ENCODE data around the gene PLPP7.
"Not testable (repeated sequence)": the region's sequence is repeated elsewhere in the genome, so short reads cannot be mapped to it uniquely, and the experiment has no call there.

The PLPP7 gene

DNA sequence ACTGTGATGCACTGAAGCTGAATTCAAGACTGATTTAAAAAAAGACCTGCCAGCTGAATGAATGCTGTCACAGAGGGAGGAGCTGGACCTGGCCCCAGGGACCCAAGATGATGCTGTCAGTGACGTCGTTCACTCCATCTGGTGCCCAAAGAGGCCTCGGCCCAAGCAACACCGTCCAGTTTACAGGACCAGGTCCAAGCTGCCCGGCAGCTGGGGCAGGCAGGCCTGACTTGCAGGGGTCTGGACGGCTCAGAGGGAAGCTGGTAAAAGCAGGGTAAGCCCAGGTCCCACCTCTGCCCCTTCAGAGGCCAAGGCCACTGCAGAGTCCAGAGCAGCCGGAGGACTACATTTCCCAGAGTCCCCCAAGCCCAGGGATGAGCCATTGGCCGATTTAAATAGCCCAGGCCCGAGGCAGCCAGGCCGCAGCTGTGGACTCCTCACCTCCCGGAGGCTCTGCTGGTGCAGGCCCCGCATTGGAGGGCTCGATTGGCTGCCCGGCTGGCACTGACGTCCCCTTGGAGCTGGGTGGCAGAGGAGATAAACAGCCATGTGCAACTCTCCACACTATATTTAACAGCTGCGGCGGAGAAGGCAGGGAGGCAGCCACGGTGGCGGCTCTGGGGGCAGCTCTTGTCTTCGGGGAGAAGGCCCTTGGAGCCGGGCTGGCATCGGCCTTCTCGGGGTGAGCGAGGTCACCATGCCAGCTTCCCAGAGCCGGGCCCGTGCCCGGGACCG is at the start of gene PLPP7:
TSS of gene PLPP7 (plus strand) at position 423 of the 735 bp plus-strand sequence. CDS start at position 698, 275 bp downstream.
- DNase-seq: no peak

DNA sequence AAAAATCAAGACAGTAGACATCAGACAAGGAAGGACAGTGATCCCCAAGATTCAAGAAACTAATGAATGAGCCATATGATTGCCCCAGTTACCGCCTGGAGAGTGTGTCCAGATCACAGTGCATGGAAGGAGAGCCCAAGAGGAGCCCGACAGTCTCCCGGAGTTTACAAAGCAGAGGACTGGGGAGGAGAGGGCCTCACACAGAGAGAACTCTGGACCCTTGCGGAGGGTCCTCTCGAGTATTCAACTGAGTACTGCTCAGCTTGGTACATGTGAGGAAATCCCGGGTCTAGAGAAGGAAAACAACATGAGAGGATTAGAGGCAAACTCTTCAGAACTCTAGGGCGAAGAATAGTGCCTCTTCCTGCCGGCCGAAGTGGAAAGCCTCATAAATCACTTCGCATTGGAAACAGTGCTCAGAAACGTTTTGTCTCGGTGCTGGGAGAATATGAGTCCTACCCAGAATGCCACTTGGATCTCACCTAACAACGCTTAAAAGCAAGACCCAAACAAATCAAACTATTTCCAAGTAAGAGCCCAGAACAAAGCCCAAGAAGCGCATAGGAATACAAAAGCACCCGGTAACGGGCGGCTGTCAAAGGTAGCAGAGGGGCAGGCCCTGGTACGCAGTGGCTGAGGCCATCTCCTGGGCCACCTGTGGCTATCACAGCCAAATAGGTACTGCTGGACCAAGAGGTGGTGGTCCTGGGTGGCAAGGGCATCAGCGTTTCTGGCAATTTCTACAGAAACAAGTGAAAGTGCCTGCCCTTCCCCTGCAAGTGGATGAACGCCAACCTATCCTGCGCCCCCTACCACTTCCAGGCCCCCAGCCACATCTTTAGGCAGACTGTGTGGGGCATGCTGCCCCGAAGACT is 49.2 kb upstream of the PLPP7 start:
- DNase-seq: no peak

DNA sequence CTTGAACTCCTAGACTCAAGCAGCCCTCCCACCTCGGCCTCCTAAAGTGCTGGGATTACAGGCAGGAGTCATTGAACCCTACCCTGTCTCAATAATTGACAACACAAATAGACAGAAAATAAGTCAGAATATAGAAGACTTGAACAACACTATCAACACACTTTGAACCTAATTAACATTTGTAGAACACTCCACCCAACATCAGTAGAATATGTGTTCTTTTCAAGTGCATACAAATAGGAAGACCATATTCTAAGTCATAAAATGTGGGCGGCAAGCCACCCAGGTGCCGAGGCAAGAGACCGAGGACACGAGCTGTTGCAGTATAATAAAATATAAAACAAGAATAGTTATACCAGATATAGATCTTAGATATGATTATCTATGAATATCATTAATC is 45.2 kb upstream of the PLPP7 start:
- not testable (repeated sequence) for DNase-seq

DNA sequence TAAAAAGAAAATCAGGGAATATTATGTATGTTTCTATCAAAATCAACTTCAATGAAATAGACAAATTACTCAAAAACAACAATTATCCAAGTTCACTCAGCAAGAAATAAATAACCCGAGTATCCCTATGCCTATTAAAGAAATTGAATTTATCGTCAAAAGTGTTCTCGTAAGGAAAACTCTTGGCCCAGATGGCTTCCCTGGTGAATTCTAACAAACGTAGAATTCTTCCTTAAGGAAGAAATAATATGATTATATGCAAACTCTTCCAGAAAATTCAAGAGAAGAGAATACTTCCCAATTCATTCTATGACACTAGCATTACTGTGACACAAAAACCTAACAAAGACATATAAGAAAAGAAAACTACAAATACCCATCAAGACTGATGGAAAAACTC is 42.9 kb upstream of the PLPP7 start:
- DNase-seq: no peak

DNA sequence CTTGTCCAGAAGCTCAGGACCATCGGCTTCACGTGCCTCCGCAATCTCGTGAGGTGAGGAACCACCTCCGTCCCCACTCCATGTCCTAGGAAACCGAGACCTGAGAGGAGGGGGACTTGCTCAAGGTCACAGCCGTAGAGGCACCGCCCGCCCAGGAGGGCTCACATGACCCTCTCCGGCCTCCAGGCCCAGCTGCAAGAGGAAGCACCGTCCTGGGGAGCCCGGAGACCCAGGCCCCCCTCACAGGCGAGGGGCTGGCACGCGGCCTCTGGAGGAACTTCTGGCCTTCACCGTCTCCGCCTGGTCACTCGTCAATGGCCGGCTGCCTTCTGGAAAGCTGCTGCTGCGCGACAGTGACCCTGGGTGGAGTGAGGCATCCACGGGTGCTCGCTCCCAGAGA is 37.4 kb upstream of the PLPP7 start:
- DNase-seq: no peak

DNA sequence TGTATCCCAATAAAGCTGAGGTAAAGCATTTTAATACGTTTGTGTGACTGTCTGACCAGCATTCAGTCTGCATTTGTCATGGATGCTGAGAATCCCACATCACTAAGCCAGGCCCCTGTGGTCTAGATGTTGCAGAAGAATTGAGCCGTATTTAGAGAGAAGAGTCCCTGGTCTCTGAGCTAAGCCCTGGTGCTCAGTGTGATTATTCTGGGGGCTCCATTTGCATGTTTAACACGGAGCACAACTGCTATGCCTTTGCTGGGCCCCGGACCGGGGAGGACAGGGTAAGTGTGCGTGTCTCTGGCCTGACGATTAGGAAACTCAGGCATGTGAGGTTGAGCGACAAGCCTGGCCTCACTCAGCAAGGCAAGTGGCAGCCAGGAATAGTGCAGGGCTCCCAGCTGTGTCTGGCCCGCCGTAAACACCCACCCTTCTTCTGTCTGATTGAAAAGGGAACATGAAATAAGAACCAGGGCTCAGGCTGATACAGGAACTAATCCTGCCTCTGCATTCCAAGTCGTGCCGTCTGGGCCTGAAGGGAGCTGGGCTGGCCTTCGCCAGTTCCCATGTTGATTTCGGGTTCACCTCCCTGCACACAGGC is 35.5 kb upstream of the PLPP7 start:
- no peak for DNase-seq

DNA sequence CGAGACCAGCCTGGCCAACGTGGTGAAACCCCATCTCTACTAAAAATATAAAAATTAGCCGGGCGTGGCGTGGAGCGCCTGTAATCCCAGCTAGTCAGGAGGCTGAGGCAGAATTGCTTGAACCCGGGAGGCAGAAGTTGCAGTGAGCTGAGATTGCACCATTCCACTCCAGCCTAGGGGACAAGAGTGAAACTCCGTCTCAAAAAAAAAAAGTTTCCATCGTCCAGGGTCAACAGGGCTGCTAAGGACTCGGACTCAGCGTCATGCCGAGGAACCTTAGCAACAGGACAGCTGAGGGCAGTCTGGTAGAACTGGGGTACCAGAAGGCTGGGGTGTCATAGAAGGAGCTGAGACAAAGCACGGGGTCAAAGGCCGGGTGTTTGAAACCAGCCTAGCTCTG is 34.9 kb upstream of the PLPP7 start:
- no peak for DNase-seq

DNA sequence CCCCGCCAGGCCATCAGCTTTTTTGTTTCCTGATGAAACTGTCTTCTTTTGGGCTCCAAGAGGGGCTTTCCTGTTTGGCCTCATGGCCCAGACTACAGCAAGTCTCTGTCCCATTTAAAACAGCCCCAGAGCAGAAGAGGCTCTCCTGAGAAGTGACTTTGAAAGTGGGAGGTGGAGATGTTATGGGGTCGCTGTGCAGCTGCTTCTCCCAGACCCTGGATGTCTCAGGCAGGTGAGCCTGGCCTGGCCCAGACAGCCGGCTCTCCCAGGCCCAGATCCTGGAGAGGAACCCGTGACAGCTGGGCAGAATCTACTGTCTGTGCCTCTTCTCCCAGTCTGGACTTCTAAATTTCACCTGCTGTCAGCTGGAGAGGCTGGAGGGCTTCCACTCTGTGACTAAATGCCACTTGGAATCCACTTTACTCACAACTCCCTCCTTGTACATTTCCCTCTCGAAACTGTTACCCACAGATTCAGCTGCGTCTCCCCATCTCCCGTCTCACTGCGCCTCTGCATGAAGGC is 33.8 kb upstream of the PLPP7 start:
- DNase-seq: no peak

DNA sequence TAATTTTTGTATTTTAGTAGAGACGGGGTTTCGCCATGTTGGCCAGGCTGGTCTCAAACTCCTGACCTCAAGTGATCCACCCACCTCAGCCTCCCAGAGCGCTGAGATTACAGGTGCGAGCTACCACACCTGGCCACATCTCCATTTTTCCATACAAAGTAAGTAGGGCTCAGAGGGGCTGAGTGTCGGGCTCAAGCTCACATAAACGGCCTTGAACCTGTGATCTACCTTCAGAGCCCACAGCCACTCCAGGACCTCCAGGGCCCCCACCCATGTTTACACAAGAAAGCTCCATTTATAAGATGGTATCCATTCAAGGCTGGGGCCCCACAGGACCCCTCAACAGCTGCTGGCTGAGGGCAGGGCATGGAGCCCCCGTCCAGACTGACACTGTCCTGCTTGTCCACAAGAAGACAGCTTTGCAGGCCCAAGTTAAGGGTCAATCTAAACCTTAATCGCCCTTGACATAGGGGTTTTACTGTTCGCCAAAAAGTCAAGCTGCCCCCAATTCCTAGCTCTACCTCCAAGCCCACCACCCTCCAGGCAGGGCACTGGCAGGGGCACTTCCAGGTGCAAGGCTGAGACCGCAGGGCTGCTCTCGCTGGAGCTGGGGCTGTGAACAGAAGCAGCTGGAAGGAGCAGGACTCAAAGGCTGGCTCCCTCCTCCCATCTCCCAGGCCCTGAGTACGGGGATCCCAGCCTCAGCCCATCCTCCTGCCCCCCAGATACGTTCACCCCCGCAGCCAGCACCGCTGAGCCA is 32.1 kb upstream of the PLPP7 start:
- DNase-seq: no peak

DNA sequence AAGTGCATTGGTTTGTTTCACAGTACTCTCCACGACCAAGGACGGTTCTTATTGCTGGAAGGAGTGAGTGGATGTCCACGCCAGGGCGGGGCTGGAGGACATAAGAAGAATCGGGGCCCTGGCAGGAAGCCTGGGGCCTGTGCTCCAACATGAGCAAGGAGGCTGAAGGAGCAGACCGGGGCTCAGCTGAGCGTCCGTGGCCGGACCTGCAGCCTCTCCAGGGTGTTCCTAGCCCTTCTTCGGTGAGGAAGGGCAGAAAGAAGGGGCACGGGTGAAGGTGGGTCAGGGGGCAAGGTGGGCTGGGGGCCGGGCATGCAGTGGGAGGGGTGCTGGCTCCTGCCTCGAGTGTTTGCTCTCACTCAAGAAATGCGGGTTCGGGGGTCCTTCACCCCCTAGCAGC is 31.3 kb upstream of the PLPP7 start:
- DNase-seq: no peak

DNA sequence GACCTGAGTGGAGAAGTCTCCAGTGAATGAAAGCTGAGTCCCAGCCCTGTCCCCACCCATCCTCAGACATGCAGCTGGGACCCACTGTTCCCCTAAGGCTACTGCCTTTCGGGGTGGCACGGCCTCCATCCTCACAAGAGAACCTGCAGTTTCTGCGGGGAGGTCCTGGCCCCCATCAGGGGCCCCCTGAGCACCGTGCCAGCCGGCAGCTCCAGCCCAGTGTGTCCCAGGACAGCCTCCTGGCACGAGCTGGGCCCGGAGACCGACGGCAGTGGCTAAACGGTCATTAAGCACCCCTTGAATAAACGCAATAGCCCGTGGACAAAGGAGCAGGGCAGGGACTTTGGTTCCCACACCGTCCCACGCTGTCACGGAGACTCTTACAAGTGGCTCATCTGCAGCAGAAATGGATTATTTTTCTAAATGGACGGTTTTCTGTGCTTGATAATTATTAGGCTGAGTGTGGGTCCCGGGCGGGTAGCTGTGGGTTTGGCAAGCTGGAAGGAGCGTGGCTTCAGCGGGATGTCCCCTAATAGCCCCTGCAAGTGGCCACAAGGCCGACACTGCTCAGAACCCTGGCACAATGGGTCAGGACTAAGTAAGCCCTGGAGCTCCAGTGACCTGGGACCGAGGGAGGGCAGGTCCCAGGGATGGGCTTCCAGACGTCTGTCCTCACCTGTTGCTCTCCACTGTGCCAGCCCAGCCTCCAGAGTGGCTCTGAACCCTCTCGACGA is 30.7 kb upstream of the PLPP7 start:
- DNase-seq: no peak

DNA sequence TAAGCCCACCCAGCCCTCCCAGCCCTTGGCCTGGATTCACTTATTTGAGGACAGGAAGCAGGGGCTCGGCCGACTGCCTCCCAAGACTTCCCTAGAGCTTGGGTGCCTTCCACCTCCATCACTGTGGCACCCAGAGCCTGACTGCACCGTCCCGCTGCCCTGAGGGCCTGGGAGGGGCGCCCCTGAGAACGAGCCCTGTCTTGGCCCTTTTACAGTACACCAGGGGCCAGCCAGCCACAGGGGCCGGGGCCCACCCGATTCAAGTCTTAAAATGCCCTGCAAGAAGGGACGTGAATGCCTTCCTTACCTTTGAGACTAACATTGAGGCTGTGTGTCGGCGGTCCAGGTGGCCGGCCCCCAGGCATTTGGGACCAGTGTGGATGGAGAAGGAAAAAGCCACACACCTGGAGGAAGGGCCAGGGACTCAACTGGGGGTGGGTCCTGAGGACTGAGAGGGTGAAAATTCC is 30.1 kb upstream of the PLPP7 start:
- DNase-seq: no peak

DNA sequence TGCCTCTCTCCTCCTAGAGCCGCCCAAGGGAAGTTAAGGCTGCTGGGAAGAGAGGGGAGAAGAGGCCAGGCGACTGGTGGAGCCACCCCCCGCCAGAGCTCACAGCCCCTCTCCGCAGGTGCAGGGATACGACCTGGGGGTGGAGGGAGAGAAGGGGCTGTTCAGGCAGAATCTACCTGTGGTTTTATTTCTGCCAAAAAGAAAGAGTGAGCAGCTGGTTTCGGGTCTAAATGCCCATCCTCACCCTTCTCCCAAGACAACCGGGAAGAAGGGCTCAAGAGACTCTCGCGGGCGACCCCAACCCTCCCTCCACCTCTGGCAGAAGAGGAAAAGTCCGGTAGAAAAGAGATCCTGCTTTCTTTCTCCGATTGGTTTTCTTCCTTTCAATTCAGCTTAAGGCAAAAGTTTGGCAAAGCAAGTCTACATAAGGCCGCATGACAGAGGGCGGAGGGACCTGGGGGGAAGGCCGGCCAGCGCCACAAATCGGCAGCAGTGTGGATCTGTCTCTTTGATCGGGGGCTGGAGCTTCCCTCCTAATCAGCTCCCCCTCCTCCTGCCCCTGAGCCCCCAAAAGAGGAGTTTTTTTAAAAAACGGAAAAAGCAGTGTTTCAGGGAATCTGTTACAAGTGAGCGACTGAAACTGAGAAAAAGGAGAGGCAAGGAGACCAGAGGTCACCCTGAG is 29.5 kb upstream of the PLPP7 start:
- no peak for DNase-seq

DNA sequence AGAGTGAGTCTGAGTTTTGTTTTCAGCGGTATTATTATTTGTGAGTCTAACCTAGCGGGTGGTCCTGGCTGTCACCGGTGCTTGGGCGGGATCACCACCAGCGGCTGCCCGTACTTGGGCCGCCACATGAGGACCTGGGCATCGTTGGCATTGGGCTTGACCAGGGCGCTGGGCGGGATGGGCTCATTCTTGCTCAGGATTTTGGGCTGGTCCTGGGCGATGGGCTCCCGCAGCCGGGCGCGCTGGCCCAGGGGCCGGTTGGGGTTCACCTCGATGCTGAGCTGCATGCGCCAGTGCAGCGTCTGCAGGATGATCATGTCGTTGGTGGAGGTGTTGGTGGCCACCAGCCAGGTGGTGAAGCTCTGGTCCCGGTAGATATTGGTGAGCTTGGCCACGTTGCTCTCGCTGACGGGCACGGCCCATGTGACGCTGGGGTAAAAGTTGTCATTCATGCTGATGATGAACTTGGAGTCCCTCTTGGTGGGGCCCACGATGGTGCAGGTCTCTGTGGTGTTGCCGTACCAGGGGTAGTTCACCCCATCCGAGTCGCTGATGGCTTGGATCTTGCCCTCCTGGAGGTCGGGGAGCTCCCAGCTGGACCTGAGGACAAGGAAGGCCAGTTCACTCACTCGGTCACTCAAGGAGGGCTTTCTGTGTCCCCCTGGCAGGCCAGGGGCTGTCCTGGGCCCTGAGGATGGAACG is 28.6 kb upstream of the PLPP7 start:
- no peak for DNase-seq

DNA sequence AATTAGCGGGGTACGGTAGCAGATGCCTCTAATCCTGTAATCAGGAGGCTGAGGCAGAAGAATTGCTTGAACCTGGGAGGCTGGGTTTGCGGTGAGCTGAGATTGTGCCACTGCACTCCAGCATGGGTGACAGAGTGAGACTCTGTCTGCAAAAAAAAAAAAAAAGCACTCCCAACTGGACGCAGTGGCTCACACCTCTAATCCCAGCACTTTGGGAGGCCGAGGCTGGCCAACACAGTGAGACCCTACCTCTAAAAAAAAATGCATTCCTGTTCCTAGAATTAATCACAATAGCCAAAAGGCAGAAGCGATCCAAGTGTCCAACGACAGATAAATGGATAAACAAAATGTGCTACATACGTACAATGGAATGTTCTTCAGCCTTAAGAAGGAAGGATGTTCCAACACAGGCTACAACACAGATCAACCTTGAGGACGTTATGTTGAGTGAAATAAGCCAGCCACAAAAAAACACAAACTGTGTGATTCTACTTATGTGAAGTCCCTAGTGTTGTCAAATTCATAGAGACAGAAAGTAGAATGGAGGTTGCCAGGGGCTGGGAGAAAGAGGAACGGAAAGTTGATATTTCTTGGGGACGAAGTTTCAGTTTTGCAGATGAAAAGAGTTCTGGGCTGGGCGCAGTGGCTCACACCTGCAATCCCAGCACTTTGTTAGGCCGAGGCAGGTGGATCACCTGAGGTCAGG is 27.0 kb upstream of the PLPP7 start:
- DNase-seq: no peak

DNA sequence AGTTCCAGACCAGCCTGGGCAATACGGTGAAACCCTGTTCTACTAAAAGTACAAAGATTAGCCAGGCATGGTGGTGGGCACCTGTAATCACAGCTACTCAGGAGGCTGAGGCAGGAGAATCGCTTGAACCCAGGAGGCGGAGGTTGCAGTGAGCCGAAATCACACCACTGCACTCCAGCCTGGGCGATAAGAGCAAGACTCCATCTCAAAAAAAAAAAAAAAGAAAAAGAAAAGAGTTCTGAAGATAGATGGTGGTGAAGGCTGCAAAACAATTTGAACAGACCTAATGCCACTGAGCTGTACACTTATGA is 26.5 kb upstream of the PLPP7 start:
- DNase-seq: not testable (repeated sequence)

DNA sequence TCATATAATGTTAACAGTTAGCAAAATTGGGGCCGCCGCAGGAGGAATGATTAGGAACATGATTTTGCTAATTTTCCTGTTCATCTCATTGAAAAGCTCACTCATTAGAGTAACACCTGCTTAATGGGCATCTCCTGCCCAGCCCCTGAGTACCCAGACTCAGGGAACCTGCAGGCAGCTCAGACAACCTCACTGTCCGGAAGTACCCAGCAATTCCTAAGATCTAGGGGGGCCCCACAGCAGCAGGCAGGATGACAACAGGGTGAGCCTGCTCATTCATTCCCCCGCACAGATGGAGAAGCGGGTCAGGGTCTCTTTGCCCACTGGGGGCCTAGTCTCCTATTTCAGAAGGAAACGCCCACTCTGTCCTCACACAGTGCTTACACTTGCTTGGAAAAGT is 25.8 kb upstream of the PLPP7 start:
- no peak for DNase-seq

DNA sequence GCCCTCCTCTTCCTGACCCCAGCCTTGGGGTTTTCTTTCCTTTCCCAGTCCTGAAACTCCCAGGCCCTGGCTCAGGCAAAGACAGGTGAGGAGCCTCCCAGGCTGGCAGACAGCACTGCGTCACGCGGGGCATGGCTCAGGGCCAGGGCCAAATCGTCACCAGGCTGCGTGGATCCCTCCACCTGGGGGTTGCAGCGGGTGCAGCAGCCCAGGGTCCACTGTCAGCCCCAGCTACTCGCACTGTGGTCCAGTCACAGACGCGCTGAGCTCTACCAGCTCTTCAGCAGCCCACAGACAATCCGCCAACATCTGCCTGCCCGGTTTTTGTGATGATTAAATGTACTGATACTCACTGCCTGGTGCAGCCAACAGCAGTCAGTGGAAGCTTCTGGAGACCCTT is 25.3 kb upstream of the PLPP7 start:
- no peak for DNase-seq

DNA sequence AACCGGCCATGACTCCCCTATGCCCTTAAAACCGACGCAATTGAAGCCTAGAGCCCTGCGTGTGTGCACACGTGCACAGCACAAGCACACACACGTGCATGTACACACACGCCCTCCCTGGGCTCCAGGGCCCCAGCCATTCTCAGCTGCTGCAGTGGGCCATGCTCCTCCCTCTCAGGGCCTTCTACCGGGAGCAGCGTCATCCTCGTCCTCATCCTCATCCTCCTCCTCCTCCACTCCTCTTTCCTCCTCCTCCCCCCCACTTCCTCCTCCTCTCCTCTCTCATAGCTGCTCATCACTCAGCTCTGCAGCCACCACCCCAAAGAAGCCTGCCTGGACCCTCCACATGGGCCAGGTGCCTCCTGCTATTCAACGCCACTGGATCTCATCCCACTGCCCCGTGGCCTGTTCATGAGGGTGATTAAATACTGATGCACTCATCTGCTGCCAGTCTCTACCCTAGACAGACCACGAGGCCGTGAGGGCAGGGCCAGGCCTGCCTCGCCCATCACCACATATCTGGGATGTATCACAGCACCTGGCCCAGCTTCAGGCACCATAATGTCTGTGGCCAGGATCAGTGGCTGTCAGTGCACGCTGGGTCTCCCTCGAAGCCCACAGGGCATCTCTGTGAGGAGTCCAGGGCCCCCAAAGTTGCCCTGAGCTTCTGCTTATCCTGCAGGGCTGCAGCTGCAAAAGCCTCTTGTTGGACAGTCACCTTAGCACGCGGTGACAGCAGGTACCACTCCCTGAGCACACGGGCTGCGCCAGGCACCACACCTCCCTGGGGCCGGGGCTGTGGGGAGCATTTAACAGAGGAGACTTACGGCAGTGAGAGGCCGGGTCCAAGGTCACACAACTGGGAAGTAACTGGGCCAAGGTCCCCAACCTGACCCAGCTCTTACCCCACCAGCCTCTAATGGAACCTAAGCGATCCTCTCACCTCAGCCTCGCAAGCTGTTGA is 23.0 kb upstream of the PLPP7 start:
- DNase-seq: no peak
